Measurements from ENCODE around the gene OCA2. TPM values are rescaled to one million over a fixed set of nuclear protein-coding genes. Genes with fewer than 3 reads are reported as not detected.
"Not testable (repeated sequence)": the region's sequence is repeated elsewhere in the genome, so short reads cannot be mapped to it uniquely, and the experiment has no call there.

Gene OCA2
- total RNA-seq, 1 donor from 2014 or later, result 1.0 TPM

- H3K27me3 Mint-ChIP-seq (ENCODE audit: low read depth), result no peaks in the 10 kb centered on the region
- no peak for TF ChIP-seq CTCF (IDR thresholded peaks at IDR 0.05; ENCODE audit: unreplicated experiment)
- H3K9me3 Mint-ChIP-seq, result peaks cover 10% of the 10 kb centered on the region
- no peaks in the 10 kb centered on the region for H3K36me3 Mint-ChIP-seq
- no peak overlapping the region for H3K4me3 Mint-ChIP-seq
- H3K4me1 Mint-ChIP-seq, result no peaks in the 10 kb centered on the region
- no peak overlapping the region for H3K27ac Mint-ChIP-seq
- DNase-seq (ENCODE audit: low spot score in 2 of 2, unreplicated experiment in 2 of 2), result no peak
These were observed 84.4 kb downstream of the OCA2 start for GRCh38 chr15:28014623-28015200.

GRCh38 chr15:28013976-28014375 lies 85.1 kb downstream of the OCA2 start:
- no peak for DNase-seq (ENCODE audit: low spot score in 2 of 2, unreplicated experiment in 2 of 2)
- H3K9me3 Mint-ChIP-seq, result peaks cover 11% of the 10 kb centered on the region
- TF ChIP-seq CTCF (IDR thresholded peaks at IDR 0.05; ENCODE audit: unreplicated experiment), result no peak
- H3K27me3 Mint-ChIP-seq (ENCODE audit: low read depth), result no peaks in the 10 kb centered on the region
- H3K4me1 Mint-ChIP-seq, result no peaks in the 10 kb centered on the region
- no peak overlapping the region for H3K4me3 Mint-ChIP-seq
- H3K27ac Mint-ChIP-seq, result no peak overlapping the region
- no peaks in the 10 kb centered on the region for H3K36me3 Mint-ChIP-seq

GRCh38 chr15:28013480-28013879 lies 85.6 kb downstream of the OCA2 start:
- no peak for TF ChIP-seq CTCF (IDR thresholded peaks at IDR 0.05; ENCODE audit: unreplicated experiment)
- Mint-ChIP-seq H3K36me3 (no peaks in the 10 kb centered on the region), H3K27me3 (ENCODE audit: low read depth) (no peaks in the 10 kb centered on the region), H3K9me3 (peaks cover 12% of the 10 kb centered on the region), H3K27ac (no peak overlapping the region), H3K4me1 (no peaks in the 10 kb centered on the region), H3K4me3 (no peak overlapping the region)
- DNase-seq (ENCODE audit: low spot score in 2 of 2, unreplicated experiment in 2 of 2), result no peak

GRCh38 chr15:28012231-28012630 lies 86.9 kb downstream of the OCA2 start:
- Mint-ChIP-seq H3K27ac (no peak overlapping the region), H3K27me3 (ENCODE audit: low read depth) (no peaks in the 10 kb centered on the region), H3K9me3 (peaks cover 16% of the 10 kb centered on the region), H3K36me3 (no peaks in the 10 kb centered on the region), H3K4me3 (no peak overlapping the region), H3K4me1 (no peaks in the 10 kb centered on the region)
- no peak for DNase-seq (ENCODE audit: low spot score in 2 of 2, unreplicated experiment in 2 of 2)
- TF ChIP-seq CTCF (IDR thresholded peaks at IDR 0.05; ENCODE audit: unreplicated experiment), result no peak

GRCh38 chr15:28008175-28008574 lies 90.9 kb downstream of the OCA2 start:
- peaks cover 16% of the 10 kb centered on the region for H3K9me3 Mint-ChIP-seq
- H3K36me3 Mint-ChIP-seq; H3K4me3 Mint-ChIP-seq; DNase-seq (ENCODE audit: low spot score in 2 of 2, unreplicated experiment in 2 of 2); H3K27me3 Mint-ChIP-seq (ENCODE audit: low read depth); H3K27ac Mint-ChIP-seq; H3K4me1 Mint-ChIP-seq: not testable (repeated sequence)

- Mint-ChIP-seq H3K9me3 (peaks cover 16% of the 10 kb centered on the region), H3K4me3 (no peak overlapping the region), H3K36me3 (no peaks in the 10 kb centered on the region), H3K27me3 (ENCODE audit: low read depth) (peaks cover 4% of the 10 kb centered on the region), H3K4me1 (no peaks in the 10 kb centered on the region), H3K27ac (no peak overlapping the region)
- DNase-seq (ENCODE audit: low spot score in 2 of 2, unreplicated experiment in 2 of 2), result no peak
- no peak for TF ChIP-seq CTCF (IDR thresholded peaks at IDR 0.05; ENCODE audit: unreplicated experiment)
These were observed 92.8 kb downstream of the OCA2 start for GRCh38 chr15:28006116-28006905.

Measured in mesothelial cell of epicardium (in vitro differentiated cells).